Erythroblast (primary cell): ENCODE results near the gene ANTXR2.

ENCODE experiments used
- DNase-seq, 2 experiments: peaks; one replicate each; lab custom pipeline; 2025; lab: John Stamatoyannopoulos, UW
- GATA1 ChIP-seq: IDR thresholded peaks from 2 replicates; pipeline ENCODE4 v1.6.1; 2011; ENCODE audit warnings: low read depth, mild to moderate bottlenecking, control low read depth, low read length, moderate library complexity
- POLR2A ChIP-seq: IDR thresholded peaks from 2 replicates; pipeline ENCODE4 v1.6.1; 2011; ENCODE audit warnings: mild to moderate bottlenecking, low read length

ANTXR2 gene

DNA sequence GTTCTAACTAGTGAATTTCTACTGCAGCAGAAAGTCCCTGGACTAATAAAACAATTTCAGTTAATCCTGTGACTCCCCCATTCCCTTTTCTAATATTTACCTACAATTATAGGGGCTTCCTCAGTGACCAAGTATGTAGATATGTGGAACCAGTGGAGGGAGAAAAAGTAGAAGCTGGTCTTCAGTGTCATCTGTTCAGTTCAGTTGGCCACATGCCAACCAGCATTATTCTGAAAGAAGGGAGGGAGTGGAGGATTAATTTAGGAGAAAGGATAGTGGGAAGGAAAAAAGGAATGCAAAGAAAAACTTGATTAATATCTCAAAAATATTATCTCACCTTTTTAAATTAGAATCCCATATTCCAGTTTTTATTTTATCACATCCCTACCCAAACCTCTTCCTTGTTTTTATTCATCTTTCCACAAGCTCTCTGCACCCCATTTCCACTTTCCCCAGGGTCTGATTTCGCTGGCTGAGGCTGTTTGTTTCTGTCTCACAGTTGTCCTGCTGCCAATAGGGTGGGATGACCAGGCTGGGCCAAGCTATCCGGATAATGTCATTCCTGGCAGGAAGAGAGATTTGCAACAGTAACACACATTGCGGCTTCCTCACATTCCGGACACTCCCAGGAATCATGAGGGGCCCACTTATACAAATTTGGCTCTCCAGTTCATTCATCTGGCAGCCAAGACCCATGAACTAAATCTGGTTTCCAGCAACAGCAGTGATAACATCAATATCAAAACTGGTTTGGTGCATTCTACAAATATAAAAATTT, 24.6 kb upstream of the ANTXR2 start:
- TF ChIP-seq POLR2A (no peak), GATA1 (no peak)
- DNase-seq: peak in 1 of 2 experiments; percentile 8

DNA sequence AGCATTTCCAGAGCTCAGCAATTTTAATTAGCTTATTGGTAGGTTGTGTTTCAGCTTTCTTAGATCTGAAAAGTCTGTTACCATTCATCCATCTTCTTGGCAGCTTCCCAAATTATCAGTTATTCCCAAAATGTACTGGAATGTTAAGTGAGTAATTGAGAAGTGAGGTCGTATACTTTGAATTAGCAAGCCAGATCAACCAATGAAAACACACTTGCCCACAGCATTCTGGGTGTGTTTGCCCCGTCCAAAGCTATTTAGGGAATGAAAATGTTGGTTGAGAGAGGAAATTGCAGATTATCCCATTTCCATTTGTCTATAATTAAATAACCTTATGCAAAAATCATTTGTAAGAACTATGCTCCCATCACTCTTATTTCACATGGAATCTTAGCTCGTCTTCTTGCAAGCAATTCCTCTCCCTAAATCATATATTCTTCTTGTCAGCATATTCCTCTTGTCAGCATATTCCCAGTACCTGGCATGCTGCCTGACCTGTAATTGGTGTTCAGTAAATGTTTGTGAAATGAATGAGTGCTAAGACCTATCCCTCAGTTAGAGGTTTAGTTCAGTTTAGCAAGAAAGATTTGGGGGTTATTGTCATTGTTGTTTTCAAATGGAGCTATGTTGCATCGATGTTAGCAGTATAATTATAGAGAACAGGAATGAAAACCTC, 23.3 kb upstream of the ANTXR2 start:
- DNase-seq: no peak
- TF ChIP-seq POLR2A (no peak), GATA1 (no peak)

DNA sequence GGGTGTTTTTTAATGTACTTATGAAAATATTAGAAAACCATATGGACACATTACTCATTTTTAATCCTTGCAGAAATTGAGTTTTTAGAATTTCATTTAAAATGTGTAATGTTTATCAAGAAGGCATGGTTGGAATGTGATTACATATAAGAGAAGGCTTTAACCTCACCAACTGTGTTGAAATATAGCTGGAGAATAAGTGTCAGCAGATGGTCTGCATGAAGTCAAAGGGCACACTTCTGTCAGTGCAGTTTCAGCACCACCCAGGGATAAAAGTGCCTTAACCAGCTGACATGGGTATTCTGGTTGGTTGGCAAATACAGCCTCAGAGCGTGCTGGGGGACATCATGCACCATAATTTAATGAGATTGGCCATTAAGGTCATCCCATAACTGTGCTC, 21.2 kb upstream of the ANTXR2 start:
- TF ChIP-seq GATA1 (no peak), POLR2A (no peak)
- DNase-seq: no peak

DNA sequence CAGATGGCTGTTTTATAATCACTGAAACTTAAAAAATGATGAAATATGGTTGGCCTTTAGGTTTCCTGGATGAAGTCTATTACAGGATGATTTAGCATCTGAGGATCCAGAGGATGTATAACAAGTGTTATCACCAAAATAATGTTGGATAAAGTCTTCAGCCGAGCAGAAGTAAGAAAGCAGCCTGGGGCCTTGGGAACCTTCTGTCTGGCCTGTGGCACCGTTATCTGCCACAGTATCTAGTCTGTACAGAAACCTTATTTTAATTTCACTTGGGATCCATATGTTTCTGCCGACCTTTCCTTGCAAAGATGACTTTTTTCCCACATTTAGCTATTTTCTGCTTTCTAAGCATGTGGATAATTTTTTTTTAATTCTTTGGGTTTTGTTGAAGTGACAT, 20.5 kb upstream of the ANTXR2 start:
- TF ChIP-seq GATA1 (no peak), POLR2A (no peak)
- DNase-seq: no peak

DNA sequence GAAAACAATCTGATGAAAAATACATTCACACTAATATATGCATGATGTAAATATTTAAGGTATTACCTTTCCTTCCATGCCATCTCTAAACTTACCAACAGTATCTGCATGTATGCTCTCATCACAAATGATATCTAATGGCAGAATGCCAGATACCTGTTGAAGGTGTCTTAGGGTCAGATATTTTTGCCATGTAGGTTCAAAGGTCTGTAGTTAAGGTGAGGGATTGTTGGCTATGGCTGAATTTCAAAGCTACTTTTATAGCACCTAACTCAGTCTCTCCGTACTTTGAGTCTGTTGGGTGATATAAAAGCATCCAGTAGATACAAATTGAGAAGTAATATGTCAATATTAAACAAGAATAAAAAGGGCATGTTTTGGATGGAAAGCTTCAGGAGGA, 19.8 kb upstream of the ANTXR2 start:
- TF ChIP-seq GATA1 (no peak), POLR2A (no peak)

DNA sequence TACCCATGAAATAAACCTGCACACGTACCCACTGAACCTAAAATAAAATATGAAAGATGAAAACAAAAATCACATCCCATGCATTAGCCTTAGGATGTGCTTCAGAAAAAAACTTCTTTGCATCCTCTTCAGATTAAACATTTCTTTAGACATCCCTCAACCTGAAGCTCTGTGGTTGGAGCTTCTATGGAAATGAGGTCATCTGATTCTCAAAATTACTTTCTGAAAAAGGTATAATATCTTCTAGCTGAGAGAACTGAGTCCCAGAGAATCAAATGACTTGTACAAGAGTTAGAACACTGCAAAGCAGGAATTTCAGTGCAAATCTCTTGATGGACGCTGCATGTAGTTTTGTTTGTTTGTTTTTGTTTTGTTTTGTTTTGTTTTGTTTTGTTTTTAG, 19.1 kb upstream of the ANTXR2 start:
- no peak for DNase-seq
- TF ChIP-seq GATA1: no peak
- no peak for TF ChIP-seq POLR2A

More for the DNA sequence above, 19.8 kb upstream of the ANTXR2 start:
- DNase-seq: no peak

DNA sequence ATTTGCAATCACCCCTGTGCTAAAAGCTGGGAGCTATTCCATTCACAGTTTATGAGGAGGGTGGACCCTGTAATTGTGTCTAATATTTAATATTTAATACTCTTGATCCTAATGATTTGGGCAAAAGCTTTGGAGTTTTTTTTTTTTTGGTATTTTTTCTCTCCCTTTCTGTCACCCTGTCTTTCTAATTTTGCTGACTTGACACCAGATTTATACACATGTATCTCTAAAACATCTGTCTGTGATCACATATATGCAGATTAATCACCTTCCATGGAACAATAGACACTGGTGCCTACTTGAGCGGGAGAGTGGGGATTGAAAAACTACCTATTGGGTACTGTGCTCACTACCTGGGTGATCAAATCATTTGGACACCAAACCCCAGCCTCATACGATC, 18.7 kb upstream of the ANTXR2 start:
- no peak for TF ChIP-seq GATA1
- no peak for TF ChIP-seq POLR2A

DNA sequence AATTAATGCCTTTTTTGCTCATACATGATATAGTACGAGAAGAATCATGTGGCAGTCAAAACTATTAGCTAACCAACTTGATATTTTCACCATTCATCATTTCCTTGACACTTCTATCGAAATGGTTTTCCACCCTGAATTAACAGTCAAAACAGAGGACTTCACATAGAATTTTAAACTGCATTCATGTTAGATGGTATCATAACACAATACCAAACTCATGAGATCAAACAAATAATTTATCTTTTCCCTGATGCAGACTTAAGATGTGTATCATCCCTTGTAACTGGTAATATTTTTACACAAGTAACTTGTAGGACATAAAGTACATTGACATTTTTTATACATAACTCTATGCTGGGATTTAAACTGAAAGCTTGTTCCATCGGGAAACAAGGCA, 18.2 kb upstream of the ANTXR2 start:
- TF ChIP-seq GATA1 (no peak), POLR2A (no peak)
- no peak for DNase-seq

More for the DNA sequence above, 18.7 kb upstream of the ANTXR2 start:
- DNase-seq: no peak

DNA sequence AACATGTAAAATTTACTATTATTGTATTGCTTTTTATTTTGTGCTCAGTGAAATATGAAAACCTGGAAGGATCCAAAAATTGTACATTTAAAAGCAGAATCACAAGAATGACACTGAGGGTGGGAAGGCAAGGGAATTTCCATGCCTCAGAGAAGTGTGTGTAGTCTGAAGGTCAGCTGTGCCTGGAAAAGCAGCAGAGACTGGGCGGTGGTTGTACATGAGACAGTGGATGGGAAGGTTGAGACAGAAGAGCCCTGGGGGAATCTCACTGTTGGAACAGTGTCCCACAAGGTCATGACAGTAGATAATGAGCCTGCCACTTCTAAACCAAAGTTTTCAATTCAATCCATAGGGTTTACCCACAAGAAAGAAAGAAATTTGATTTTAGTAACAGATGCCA, 17.1 kb upstream of the ANTXR2 start:
- DNase-seq: no peak

DNA sequence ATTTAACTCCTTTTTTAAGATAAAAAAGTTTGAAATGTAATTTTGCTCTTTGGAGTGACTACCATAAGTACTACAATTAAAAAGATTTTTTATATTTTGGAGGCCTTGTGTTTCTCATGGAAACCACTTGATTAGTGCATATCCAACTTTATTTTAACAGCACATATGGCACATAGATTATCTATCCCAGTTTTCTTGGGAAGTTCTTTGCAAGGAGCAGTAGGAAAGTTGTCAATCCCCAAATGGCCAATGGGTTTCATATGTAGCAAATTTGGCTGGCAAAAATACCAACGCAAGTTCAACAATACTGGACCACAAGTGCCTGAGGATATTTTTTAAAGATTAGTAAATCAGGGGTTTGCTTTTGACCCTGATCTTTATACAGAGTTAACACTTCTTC, 15.4 kb upstream of the ANTXR2 start:
- no peak for DNase-seq
- no peak for TF ChIP-seq GATA1
- no peak for TF ChIP-seq POLR2A

More for the DNA sequence above, 17.1 kb upstream of the ANTXR2 start:
- TF ChIP-seq GATA1: no peak
- no peak for TF ChIP-seq POLR2A

DNA sequence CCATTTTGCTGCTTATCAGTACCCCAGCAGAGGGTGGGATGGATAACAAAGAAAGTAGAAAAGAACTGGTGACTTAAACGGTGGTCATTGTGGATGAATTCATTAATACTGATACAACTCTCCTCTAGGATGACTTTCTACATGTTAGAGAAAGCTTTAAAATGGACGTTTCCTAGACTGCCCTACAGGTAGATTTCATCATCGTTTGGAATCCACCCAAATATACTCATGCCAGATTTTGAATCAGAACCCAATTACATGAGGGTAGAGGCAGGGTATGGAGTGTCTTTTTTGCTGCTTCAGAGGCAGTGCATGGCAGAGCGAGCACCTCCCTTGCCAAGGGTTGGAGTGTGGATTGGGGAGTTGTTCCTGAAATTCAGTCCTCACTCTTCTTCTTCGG, 13.3 kb upstream of the ANTXR2 start:
- no peak for TF ChIP-seq GATA1
- TF ChIP-seq POLR2A: no peak
- no peak for DNase-seq

DNA sequence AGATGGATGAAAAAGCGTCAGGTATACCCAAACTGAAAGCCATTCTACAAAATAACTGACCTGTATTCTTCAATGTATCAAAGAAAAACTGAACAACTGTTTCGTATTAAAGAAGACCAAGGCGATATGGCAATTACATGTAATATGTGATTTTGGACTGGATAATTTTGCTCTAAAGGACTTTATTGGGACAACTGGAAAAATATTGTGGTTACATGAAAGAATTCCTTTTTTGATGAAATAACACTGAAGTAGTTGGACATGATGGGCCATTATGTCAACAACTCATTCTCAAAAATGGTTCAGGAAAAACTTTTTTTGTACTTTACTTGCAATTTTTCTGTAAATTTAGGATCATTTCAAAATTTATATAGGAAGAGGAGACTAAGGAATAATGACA, 12.1 kb upstream of the ANTXR2 start:
- DNase-seq: no peak
- no peak for TF ChIP-seq GATA1

DNA sequence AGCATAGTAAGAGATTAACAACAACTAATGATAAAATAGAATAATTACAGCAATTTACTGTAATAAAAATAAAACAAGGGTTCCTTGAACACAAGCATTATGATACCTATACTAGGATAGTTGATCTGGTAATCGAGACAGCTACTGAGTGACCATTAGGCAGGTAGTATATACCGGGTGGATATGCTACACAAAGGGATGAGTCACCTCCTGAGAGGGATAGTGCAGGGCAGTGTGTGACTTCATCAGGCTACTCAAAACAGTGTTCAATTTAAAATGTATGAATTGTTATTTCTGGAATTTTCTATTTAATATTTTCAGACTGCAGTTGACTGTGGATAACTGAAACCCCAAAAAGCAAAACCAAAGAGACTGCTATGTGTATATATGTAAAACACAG, 9.7 kb upstream of the ANTXR2 start:
- no peak for DNase-seq
- no peak for TF ChIP-seq POLR2A
- no peak for TF ChIP-seq GATA1

DNA sequence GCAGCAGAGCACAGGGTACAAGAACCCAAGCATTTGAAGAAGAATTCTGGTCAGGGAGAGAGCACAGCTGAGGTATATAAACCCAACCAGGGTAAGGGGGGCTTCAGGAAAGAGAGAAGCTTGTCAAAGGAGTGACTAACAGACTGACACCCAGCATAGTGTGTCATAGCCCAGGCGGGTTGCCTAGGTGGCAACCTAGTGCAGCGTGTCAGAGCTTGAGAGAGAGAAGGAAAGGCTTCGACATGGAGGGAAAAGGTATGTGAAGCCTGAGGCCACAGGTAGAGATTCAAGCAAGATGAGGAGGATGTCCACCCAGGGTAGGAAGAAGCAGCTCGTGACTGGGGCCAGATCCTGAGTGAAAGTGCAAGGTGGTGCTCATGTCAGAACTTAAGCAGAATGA, 8.5 kb upstream of the ANTXR2 start:
- DNase-seq: no peak
- TF ChIP-seq GATA1: no peak

DNA sequence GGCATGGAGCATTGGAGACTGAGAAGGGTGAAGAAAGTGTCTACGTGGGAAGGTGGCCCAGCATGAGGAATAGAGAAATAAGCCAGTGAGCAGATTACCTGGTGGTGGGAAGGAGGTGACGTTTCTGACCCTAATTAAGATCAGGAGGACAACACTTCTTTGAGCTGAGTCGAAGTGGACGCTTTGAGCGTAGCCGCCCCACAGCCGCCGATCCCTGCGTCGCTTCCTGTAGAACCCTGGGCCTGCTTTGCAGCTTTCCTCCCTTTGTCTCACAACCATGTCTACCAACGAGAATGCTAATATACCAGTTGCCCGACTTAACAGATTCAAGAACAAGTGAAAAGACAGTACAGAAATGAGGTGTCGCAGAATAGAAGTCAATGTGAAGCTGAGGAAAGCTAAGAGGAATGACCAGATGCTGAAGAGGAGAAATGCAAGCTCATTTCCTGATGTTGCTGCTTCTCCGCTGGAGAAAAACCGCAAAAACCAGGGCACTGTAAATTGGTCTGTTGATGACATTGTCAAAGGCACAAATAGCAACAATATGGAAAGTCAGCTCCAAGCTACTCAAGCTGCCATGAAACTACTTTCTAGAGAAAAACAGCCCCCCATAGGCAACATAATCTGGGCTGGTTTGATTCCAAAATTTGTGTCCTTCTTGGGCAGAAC, 6.4 kb upstream of the ANTXR2 start:
- TF ChIP-seq GATA1 (no peak), POLR2A (no peak)
- no peak for DNase-seq
